ENCODE data around the gene COL6A3. TPM values are rescaled to one million over a fixed set of nuclear protein-coding genes. Genes with fewer than 3 reads are reported as not detected.
"Not testable (repeated sequence)": the region's sequence is repeated elsewhere in the genome, so short reads cannot be mapped to it uniquely, and the experiment has no call there.

Gene COL6A3
- total RNA-seq, 1 donor from 2014 or later, result 0.41 TPM

GRCh38 chr2:237306083-237306786 lies 107.7 kb downstream of the COL6A3 start:
- H3K36me3 Mint-ChIP-seq, result peaks cover 1% of the 10 kb centered on the region
- Histone ChIP-seq H3K9me3 (ENCODE audit: low read depth) (no peaks in the 10 kb centered on the region), H3K4me2 (no peak overlapping the region), H3K27me3 (no peaks in the 10 kb centered on the region), H3K9ac (no peak overlapping the region), H3F3A (ENCODE audit: low read depth) (no peaks in the 10 kb centered on the region), H3K4me1 (no peaks in the 10 kb centered on the region), H3K4me3 (no peak overlapping the region), H4K20me1 (ENCODE audit: low read depth) (no peaks in the 10 kb centered on the region), H2AFZ (replicated peaks) (no peak overlapping the region), H3K79me2 (ENCODE audit: low read depth) (no peaks in the 10 kb centered on the region), H3K36me3 (no peaks in the 10 kb centered on the region), H3K27ac (no peak overlapping the region)
- TF ChIP-seq EZH2 (IDR thresholded peaks at IDR 0.05) (no peak), EZH2phosphoT487 (IDR thresholded peaks at IDR 0.05) (no peak), CTCF (IDR thresholded peaks at IDR 0.05) (no peak)
- H3K27ac Mint-ChIP-seq, result no peak overlapping the region
- H3K4me3 Mint-ChIP-seq, result no peak overlapping the region
- H3K9me3 Mint-ChIP-seq, result peaks cover 15% of the 10 kb centered on the region
- peaks cover 15% of the 10 kb centered on the region for H3K4me1 Mint-ChIP-seq
- DNase-seq (ENCODE audit: low spot score), result no peak
- peaks cover 3% of the 10 kb centered on the region for H3K27me3 Mint-ChIP-seq (ENCODE audit: insufficient read depth, low read depth)

- Histone ChIP-seq H2AFZ (replicated peaks) (no peak overlapping the region), H3K4me2 (no peak overlapping the region), H3K27ac (no peak overlapping the region), H3K9me3 (ENCODE audit: low read depth) (no peaks in the 10 kb centered on the region), H3K27me3 (no peaks in the 10 kb centered on the region), H3K9ac (no peak overlapping the region), H3K36me3 (no peaks in the 10 kb centered on the region), H3K4me3 (no peak overlapping the region), H3K4me1 (no peaks in the 10 kb centered on the region), H3K79me2 (ENCODE audit: low read depth) (no peaks in the 10 kb centered on the region), H4K20me1 (ENCODE audit: low read depth) (no peaks in the 10 kb centered on the region), H3F3A (ENCODE audit: low read depth) (no peaks in the 10 kb centered on the region)
- DNase-seq (ENCODE audit: low spot score), result no peak
- Mint-ChIP-seq H3K9me3 (peaks cover 17% of the 10 kb centered on the region), H3K4me1 (peaks cover 13% of the 10 kb centered on the region), H3K36me3 (peaks cover 1% of the 10 kb centered on the region), H3K27me3 (ENCODE audit: insufficient read depth, low read depth) (no peaks in the 10 kb centered on the region), H3K4me3 (no peak overlapping the region), H3K27ac (no peak overlapping the region)
- TF ChIP-seq EZH2 (IDR thresholded peaks at IDR 0.05) (no peak), CTCF (IDR thresholded peaks at IDR 0.05) (no peak), EZH2phosphoT487 (IDR thresholded peaks at IDR 0.05) (no peak)
These were observed 108.4 kb downstream of the COL6A3 start for GRCh38 chr2:237305579-237305978.

GRCh38 chr2:237304763-237305514 lies 109.0 kb downstream of the COL6A3 start:
- no peak overlapping the region for H3K9ac ChIP-seq

GRCh38 chr2:237303244-237303643 lies 110.7 kb downstream of the COL6A3 start:
- H3K27me3 ChIP-seq; H3K9me3 ChIP-seq (ENCODE audit: low read depth); H3F3A ChIP-seq (ENCODE audit: low read depth); H3K79me2 ChIP-seq (ENCODE audit: low read depth); H3K36me3 Mint-ChIP-seq; H3K4me3 Mint-ChIP-seq; H3K27ac Mint-ChIP-seq; H3K36me3 ChIP-seq; H3K27ac ChIP-seq; H3K4me3 ChIP-seq; H3K27me3 Mint-ChIP-seq (ENCODE audit: insufficient read depth, low read depth); H2AFZ ChIP-seq (replicated peaks); H3K4me1 ChIP-seq; DNase-seq (ENCODE audit: low spot score); H3K4me2 ChIP-seq; H3K9ac ChIP-seq; H4K20me1 ChIP-seq (ENCODE audit: low read depth): not testable (repeated sequence)
- Mint-ChIP-seq H3K9me3 (peaks cover 17% of the 10 kb centered on the region), H3K4me1 (peaks cover 16% of the 10 kb centered on the region)

More at GRCh38 chr2:237304763-237305514, 109.0 kb downstream of the COL6A3 start:
- Histone ChIP-seq H3K9me3 (ENCODE audit: low read depth) (no peaks in the 10 kb centered on the region), H3K4me3 (no peak overlapping the region), H3K79me2 (ENCODE audit: low read depth) (no peaks in the 10 kb centered on the region), H3K4me2 (no peak overlapping the region), H2AFZ (replicated peaks) (no peak overlapping the region), H3K36me3 (no peaks in the 10 kb centered on the region), H3K27me3 (no peaks in the 10 kb centered on the region), H3F3A (ENCODE audit: low read depth) (no peaks in the 10 kb centered on the region), H3K4me1 (no peaks in the 10 kb centered on the region), H3K27ac (no peak overlapping the region), H4K20me1 (ENCODE audit: low read depth) (no peaks in the 10 kb centered on the region)
- DNase-seq (ENCODE audit: low spot score), result no peak
- no peaks in the 10 kb centered on the region for H3K27me3 Mint-ChIP-seq (ENCODE audit: insufficient read depth, low read depth)
- peaks cover 12% of the 10 kb centered on the region for H3K4me1 Mint-ChIP-seq
- H3K4me3 Mint-ChIP-seq, result no peak overlapping the region
- H3K27ac Mint-ChIP-seq, result no peak overlapping the region
- peaks cover 1% of the 10 kb centered on the region for H3K36me3 Mint-ChIP-seq
- H3K9me3 Mint-ChIP-seq, result peaks cover 17% of the 10 kb centered on the region
- no peak for TF ChIP-seq EZH2phosphoT487 (IDR thresholded peaks at IDR 0.05)
- TF ChIP-seq CTCF (IDR thresholded peaks at IDR 0.05), result no peak
- no peak for TF ChIP-seq EZH2 (IDR thresholded peaks at IDR 0.05)

Measured in neural progenitor cell (in vitro differentiated cells).